Breast epithelium (tissue), 4 donors: Measurements from ENCODE around the gene C16orf74. TPM values are rescaled to one million over a fixed set of nuclear protein-coding genes. Genes with fewer than 3 reads are reported as not detected.
A peak's percentile ranks its signal among the peaks of the same experiment; 100 is the strongest.

Experiments used
- DNase-seq, 2 donors: peaks; one replicate each; pipeline ENCODE4 v3.0.0-alpha.2; 2019; ENCODE audit warnings: low spot score in 2 of 2
- H3K27ac ChIP-seq, 2 donors: fragments of 200-600 bp; sonication (generic) in 1 of 2; one replicate each; pipeline ENCODE4 v1.5.1; 2016 to 2019; ENCODE audit warnings: mild to moderate bottlenecking in 1 of 2
- H3K27me3 ChIP-seq, 2 donors: fragments of 200-600 bp; sonication (generic) in 1 of 2; one replicate each; pipeline versions ENCODE4 v1.5.1 to v1.6.0; 2017 to 2019; ENCODE audit warnings: control low read depth in 1 of 2, mild to moderate bottlenecking in 1 of 2
- H3K36me3 ChIP-seq: fragments of 200-600 bp; one replicate; pipeline ENCODE4 v1.5.1; 2019
- H3K4me1 ChIP-seq, 2 donors: fragments of 200-600 bp; sonication (generic); one replicate each; pipeline ENCODE4 v1.5.1; 2016 to 2019; ENCODE audit warnings: control low read depth in 1 of 2
- H3K4me3 ChIP-seq, 3 donors: fragments of 200-600 bp; sonication (generic); 1 replicate in 2 of 3; 2 replicates in 1 of 3; pipeline ENCODE4 v1.5.1; 2016 to 2019; ENCODE audit warnings: mild to moderate bottlenecking in 3 of 3, moderate library complexity in 2 of 3
- H3K9me3 ChIP-seq, 2 donors: fragments of 200-600 bp; sonication (generic) in 1 of 2; one replicate each; pipeline ENCODE4 v1.5.1; 2016 to 2019; ENCODE audit warnings: control low read depth in 1 of 2
- CTCF ChIP-seq, 3 donors: fragments of 450-650 bp; IDR thresholded peaks; one replicate each; pipeline ENCODE4 v1.5.1; 2016 to 2017; ENCODE audit warnings: antibody characterized with exemption in 3 of 3, mild to moderate bottlenecking in 3 of 3, moderate library complexity in 3 of 3
- POLR2A ChIP-seq: fragments of 450-650 bp; IDR thresholded peaks from one replicate; pipeline ENCODE4 v1.6.1; 2016; ENCODE audit warnings: antibody characterized with exemption, mild to moderate bottlenecking, moderate library complexity
- POLR2AphosphoS5 ChIP-seq, 3 donors: sonication (generic); formaldehyde crosslinking; IDR thresholded peaks; one replicate each; pipeline ENCODE4 v1.6.1; 2017; ENCODE audit warnings: antibody characterized with exemption in 3 of 3
- intact Hi-C: fragments of 100-400 bp; cut with DNase I; formaldehyde crosslinking; loops from one replicate; pipeline ENCODE4 v1.15.1; 2023; ENCODE audit warnings: low total_unique reads
- total RNA-seq, 3 donors: library from RNA; depleted of rRNA; stranded (reverse); fragments of >200 nt; gene quantifications; one replicate each; pipeline ENCODE4 v1.1.0, GENCODE V29; 2016

C16orf74 gene
- 1 to 10 TPM in 2 of 3 donors, under 1 TPM in 1; 0.80 to 7.2 (median 6.7) TPM for total RNA-seq

GRCh38 chr16:85750827-85751697, at the start of gene C16orf74:
C16orf74 (minus strand) TSS chr16:85751096; CDS start chr16:85735217, 15,879 bp downstream.
- intact Hi-C loops, result no loop called here
- DNase-seq, result no peak
- Histone ChIP-seq H3K9me3 (no peaks in the 10 kb centered on the region), H3K36me3 (no peaks in the 10 kb centered on the region), H3K27ac (peak within 1 kb of the TSS in 1 of 2 donors; percentile 6), H3K27me3 (no peaks in the 10 kb centered on the region), H3K4me1 (peaks cover 15 to 19% of the 10 kb centered on the region in 2 donors), H3K4me3 (peak within 1 kb of the TSS; percentile 45 to 84 (median 67))
- TF ChIP-seq POLR2A (no peak), CTCF (IDR thresholded peaks at IDR 0.05) (no peak), POLR2AphosphoS5 (IDR thresholded peaks at IDR 0.05) (no peak)

DNA sequence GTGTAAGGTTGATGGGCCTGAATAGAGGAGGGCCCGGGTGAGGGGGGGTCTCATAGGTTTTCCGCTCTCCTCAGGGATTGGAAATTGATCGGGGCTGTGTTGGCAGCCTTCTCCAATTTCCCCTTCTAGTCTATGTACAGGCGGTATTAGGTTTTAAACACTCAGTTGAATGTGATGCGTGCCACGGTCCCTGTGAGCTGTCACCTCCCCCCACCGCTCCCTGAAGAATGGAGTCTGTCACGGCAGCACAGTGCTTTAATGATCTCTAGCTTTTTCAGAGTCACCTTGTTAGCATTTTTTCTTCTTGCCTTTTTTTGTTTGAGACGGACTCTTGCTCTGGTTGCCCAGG, 49.4 kb upstream of the C16orf74 start:
- Histone ChIP-seq H3K27ac (peak overlapping the region; percentile 83 to 85), H3K9me3 (no peaks in the 10 kb centered on the region), H3K27me3 (no peaks in the 10 kb centered on the region), H3K4me1 (peaks cover 0 to 3% of the 10 kb centered on the region in 2 donors), H3K36me3 (no peaks in the 10 kb centered on the region), H3K4me3 (peak overlapping the region; percentile 96 to 100 (median 99))
- no peak for DNase-seq
- TF ChIP-seq POLR2A (no peak), POLR2AphosphoS5 (IDR thresholded peaks at IDR 0.05) (no peak), CTCF (IDR thresholded peaks at IDR 0.05) (no peak)
- intact Hi-C loops, result no loop called here

GRCh38 chr16:85799497-85800320, 48.8 kb upstream of the C16orf74 start, which contains the start of the genes COX4I1 and EMC8:
COX4I1 (plus strand) TSS chr16:85799695; CDS start chr16:85801206, 1,511 bp downstream.
EMC8 (minus strand) TSS chr16:85799544; CDS start chr16:85799295, 249 bp downstream.
- Histone ChIP-seq H3K27ac (peak within 1 kb of the TSS; percentile 83 to 85), H3K9me3 (no peaks in the 10 kb centered on the region), H3K4me1 (peaks cover 0 to 3% of the 10 kb centered on the region in 2 donors), H3K36me3 (no peaks in the 10 kb centered on the region), H3K27me3 (no peaks in the 10 kb centered on the region), H3K4me3 (peak within 1 kb of the TSS; percentile 96 to 100 (median 99))
- intact Hi-C loops, result no loop called here
- peak; percentile 44 for TF ChIP-seq POLR2A
- no peak for TF ChIP-seq CTCF (IDR thresholded peaks at IDR 0.05)
- peak; percentile 66 to 92 (median 80) for TF ChIP-seq POLR2AphosphoS5 (IDR thresholded peaks at IDR 0.05)
- peak; percentile 86 to 94 for DNase-seq

- Histone ChIP-seq H3K4me3 (peak overlapping the region; percentile 96 to 100 (median 99)), H3K27me3 (no peaks in the 10 kb centered on the region), H3K27ac (peak overlapping the region; percentile 83 to 85), H3K4me1 (peaks cover 0 to 3% of the 10 kb centered on the region in 2 donors), H3K9me3 (no peaks in the 10 kb centered on the region), H3K36me3 (no peaks in the 10 kb centered on the region)
- no peak for DNase-seq
- TF ChIP-seq POLR2A (no peak), CTCF (IDR thresholded peaks at IDR 0.05) (no peak), POLR2AphosphoS5 (IDR thresholded peaks at IDR 0.05) (no peak)
- intact Hi-C loops, result no loop called here
These were observed 48.1 kb upstream of the C16orf74 start for GRCh38 chr16:85798901-85799496.
